Measurements from ENCODE around the gene CYP4Z1.

GRCh38 chr1:47161298-47162040, 94.4 kb downstream of the CYP4Z1 start:
- TF ChIP-seq ZBTB33 (IDR thresholded peaks at IDR 0.05; ENCODE audit: extremely low read depth, insufficient replicate concordance, low read length) (no peak), FOSL1 (IDR thresholded peaks at IDR 0.05; ENCODE audit: low read depth) (no peak), CTCF (IDR thresholded peaks at IDR 0.05 in 2 of 3, conservative IDR thresholded peaks at IDR 0.05 in 1 of 3; ENCODE audit: borderline replicate concordance in 1 of 3, insufficient read depth in 1 of 3, low read depth in 2 of 3, low read length in 2 of 3) (no peak), ZFX (IDR thresholded peaks at IDR 0.05) (no peak), POLR2A (IDR thresholded peaks at IDR 0.05; ENCODE audit: borderline replicate concordance, extremely low read depth, insufficient read depth, insufficient read length) (no peak), SP1 (IDR thresholded peaks at IDR 0.05; ENCODE audit: low read depth) (no peak), ZNF274 (IDR thresholded peaks at IDR 0.05; ENCODE audit: low read depth, low read length) (no peak), POLR2AphosphoS5 (IDR thresholded peaks at IDR 0.05; ENCODE audit: low read depth, low read length) (no peak), SIN3A (IDR thresholded peaks at IDR 0.05; ENCODE audit: low read depth) (no peak), REST (IDR thresholded peaks at IDR 0.05; ENCODE audit: low read depth) (no peak), JUND (IDR thresholded peaks at IDR 0.05) (no peak)
